GM19099 (cell line): ENCODE results near the gene ACTRT2.

ENCODE experiments used
- POLR2A ChIP-seq: IDR thresholded peaks from 3 replicates; pipeline ENCODE4 v1.6.1; 2011; ENCODE audit warnings: low read depth; ENCODE audit not compliant: insufficient read length; ENCODE audit errors: extremely low read depth

The ACTRT2 gene

DNA sequence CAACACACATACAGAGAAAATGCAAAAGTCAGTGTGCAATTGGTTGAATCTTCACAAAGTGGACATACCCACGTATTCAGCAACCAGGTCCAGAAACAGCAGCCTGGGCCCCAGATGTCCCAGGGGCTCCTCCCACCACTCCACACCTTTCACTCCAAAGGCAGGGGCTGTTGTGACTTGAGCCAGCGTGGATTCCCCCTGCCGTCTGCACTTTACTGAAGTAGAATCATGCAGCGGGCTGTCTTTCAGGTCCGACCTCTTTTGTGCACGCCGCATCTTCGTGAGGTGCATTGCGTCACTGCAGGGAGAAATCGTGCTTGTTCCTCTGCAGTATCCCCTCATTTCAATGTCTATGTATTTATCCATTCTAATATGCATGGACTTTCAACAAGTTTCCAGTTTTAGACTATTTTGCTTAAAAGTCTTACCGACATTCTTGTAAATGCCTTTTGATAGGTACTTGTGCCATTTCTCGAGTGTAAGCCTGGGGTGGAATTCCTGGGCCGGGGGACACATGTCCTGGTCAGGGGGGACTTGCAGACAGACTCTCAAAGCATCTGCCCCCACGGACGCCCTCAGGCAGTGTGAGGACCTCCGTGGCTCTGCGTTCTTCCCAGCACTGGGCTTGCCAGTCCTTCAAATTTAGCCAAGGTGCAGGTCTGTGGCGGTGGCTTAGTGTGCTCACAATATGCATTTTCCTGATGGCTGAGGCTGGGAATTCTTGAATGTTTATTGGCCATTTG lies 29.3 kb upstream of the ACTRT2 start:
- TF ChIP-seq POLR2A: no peak

DNA sequence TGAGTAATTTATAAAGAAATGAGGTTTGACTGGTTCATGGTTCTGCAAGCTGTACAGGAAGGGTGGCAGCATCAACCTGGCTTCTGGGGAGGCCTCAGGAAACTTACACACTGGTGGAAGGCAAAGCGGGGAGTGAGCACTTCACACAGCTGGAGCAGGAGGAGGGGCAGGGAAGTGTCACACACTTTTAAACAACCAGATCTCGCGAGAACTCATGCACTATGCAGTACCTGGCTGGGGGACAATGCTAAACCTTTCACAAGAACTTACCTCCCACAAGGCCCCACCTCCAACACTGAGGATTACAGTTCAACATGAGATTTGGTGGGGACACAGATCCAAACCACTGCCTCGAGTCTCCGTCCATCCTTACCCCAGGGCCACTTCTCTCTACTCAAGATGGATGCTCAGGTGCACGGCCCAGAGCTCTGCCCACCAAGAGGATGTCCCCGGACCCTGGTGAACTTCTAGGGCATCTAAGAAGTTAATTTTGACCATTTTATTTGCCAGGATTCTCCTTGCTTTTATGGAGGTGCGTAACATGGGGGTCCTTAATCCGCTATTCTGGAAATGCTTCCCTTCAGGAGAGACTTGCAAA lies 22.7 kb upstream of the ACTRT2 start:
- TF ChIP-seq POLR2A: no peak

DNA sequence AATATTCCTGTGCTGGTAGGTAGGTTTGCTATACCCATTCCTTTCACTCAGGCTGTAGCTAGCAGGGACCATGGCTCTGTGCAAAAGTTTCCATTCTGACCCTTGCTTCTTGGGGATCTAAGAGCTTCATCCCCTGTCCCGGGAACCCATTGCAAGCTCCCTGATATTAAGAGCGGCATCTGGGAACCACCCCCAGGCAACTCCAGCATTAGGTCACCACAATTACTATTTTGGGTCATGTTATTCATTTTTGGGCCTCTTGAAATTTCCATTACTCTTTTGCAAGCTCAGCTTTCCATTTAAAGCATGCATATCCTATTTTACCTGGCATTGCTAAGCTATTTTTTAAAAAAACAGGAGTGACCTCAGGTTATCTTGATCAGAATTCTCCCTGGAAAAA lies 22.1 kb upstream of the ACTRT2 start:
- no peak for TF ChIP-seq POLR2A

DNA sequence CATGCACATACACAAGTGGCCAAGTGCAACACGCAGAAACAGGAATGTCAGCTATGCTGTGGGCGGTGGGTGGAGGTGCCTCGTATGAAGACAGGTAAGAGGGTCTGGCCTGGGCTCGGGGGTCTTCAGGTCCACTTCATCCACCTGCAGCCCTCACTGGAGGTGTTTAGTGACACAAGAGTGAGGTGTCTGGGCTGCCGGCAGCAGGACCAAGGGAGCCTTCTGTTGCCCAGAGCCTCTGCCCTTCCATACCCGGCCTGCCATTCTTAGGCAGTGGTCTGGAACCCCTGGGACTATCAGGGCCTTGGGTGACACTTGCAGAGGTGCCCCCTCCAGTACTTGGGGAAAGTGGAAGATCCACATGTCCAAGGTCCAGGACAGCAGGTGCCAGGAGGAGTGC lies 21.7 kb upstream of the ACTRT2 start:
- TF ChIP-seq POLR2A: no peak

DNA sequence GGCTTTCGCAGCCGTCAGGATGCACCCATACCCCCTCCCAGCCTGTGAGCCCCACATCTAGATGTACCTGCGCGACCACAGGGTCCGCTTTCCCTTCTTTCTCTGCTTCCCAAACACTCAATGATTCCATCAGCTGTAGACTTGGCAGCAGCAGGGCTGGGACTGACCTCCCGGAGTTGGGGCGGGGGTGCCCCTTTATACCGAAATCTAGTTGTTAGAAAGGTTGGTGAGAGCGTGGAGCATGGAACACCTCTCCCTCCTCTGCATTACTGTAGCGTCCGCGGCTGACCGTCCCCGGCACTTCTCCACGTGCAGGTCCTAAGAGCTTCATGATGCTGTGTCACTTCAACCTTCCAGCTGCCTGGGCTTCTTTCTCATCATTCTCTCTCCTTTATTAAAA lies 21.1 kb upstream of the ACTRT2 start:
- TF ChIP-seq POLR2A: no peak

DNA sequence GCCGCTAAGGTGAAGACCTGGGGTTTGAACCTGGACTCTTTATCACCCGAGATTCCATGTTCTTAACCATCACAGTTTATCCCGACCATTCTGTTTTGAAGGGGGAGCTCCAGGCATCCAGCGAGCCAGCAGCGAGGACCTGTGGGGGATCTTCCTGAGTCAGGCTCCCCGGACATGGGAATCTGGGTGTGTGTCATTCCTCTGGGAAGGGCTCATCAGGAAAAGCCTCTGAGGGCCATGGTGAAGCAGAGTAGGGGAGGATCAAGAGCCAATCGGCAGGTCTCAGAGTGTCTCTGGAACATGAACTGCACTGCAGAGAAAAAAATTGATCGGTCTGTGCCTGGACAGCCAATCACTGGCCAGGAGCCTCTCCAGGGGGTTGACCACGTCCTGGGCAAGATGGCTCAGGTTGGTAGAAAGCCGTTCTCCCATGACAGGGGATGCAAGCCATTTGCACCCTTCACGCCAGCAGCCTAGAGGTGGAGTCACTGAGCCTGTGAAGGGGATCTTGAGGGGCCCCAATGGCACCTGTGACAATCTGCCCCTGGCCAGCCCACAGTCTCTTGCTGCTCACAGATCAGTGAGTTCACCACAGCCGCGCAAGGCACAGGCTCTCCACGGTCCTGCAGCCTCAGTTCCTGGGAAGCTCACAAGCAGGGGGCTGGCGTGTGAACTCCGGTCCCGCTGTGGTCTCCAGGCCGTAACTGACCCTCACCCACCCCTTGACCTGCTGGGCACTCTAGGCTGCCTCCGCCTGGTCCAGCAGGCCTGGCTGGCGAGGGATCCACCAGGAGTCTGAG lies 20.4 kb upstream of the ACTRT2 start:
- no peak for TF ChIP-seq POLR2A

DNA sequence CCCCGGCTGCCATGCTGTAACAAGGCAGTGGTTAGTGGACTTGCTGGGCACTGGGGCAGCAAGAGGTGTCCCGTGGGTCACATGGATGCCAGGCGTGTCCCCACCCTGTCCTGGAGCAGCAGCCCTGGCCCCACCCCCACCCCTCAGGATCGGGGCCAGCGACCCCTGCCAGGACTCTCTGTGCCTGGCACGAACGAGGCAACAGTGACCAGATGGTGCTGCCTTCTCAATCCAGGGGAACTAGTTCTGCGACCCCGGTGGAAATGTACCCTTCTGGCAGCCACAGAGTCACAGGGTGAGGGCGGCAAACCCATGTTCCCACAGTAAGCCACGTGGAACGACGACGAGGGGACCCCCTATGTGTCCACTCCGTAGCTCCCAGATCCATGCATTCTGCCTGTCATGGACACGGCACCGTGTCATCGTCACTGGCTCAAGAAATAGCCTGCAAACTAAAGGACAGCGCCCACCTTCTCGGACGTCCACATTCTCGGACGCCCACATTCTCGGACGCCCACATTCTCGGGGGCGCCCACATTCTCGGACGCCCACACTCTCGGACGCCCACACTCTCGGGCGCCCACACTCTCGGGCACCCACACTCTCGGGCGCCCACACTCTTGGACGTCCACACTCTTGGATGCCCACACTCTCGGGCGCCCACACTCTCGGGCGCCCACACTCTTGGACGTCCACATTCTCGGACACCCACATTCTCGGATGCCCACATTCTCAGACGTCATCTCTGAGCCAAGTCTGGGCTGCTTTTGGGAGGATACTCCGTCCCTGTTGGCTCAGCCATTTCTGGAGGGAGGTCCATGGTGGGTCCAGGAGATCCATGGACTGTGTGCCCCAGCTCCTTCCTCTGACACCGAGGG lies 19.6 kb upstream of the ACTRT2 start:
- no peak for TF ChIP-seq POLR2A

DNA sequence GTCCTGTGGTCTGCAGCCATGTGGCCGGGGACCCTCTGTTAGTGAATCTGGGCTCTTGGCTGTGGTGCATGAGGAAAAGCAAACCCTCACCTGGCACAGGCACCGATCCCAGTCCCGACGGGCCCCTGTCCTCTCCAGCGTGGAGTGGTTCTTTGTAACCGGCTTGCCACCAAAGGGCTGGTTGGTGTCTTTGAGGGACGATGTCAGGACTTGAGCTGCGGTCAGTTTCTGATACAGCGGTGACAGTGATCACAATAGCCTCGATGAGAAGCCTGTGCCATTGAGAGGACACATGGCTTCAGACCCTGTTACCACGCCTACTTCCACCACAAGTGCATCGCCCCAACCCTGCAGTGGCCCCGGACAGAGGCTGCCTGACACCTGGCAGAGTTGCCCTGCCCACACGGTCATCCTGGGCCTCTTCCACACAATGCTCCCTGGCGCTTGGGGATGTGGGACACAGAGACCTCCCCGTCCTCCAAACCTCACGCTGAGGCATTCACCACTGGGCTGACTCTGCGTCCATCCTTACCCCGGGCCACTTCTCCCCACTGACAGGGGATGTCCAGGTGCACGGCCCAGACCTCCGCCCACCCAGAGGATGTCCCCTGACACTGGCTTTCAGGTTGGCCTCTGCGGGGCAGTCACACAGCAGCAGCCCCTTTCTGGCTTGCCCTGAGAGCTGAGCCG lies 18.8 kb upstream of the ACTRT2 start:
- TF ChIP-seq POLR2A: no peak

DNA sequence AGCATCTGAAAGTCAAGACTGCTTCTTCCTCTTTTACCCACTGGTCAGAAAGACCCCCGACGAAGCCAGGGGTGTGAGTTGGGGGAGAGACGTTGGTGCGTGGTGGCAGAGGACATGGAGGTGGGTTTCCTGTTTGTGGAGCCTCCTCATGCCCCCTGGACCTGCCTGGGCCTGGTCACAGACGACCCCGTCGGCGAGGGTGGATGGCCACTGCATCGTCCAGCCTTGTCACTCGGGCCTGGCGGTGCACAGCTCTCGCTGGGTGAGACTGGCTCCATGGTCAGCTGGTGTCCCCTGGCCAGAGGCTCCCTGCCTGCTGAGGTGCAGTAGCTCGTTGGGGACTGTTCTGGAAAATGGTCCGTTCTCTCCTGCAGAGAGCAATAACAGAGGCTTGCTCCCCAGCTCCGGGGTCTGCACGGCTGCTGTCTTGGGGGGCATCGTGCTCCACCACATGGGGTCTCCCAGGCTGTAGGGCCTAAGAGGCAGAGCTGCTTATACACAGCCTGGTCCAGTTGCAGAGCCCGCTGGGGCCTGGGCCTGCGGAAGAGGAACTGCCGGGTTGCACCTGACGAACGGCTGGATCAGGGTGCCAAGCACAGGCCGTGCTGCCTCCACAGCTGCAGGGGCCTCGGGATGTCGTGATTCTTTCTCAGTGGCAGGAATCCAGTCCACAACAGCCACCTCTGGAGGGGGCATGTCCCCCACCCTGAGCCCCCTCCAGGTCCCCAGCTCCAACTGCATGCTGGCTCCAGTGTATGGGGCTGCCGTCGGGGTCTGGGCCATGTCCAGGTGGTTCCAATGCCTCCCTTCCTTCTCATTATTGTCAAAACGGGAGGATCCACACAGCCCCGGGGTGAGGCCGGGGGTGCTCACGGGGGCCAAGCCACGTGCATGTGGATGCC lies 18.0 kb upstream of the ACTRT2 start:
- no peak for TF ChIP-seq POLR2A

DNA sequence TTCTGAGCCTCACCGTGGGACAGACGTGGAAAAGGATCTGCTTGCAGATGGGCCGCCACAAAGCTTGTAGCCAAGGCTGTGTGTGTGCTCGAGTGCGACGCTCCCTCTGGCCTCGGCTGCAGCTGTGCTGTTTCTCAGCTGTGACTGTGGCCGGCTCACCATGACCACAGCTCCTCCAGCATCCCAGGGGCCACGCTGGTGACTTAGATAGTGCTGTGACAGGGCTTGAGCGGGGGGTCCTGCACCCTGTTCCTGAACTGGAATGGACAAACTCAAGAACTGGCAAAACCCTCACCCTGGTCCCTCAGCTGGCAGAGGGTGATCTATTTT lies 17.4 kb upstream of the ACTRT2 start:
- no peak for TF ChIP-seq POLR2A

DNA sequence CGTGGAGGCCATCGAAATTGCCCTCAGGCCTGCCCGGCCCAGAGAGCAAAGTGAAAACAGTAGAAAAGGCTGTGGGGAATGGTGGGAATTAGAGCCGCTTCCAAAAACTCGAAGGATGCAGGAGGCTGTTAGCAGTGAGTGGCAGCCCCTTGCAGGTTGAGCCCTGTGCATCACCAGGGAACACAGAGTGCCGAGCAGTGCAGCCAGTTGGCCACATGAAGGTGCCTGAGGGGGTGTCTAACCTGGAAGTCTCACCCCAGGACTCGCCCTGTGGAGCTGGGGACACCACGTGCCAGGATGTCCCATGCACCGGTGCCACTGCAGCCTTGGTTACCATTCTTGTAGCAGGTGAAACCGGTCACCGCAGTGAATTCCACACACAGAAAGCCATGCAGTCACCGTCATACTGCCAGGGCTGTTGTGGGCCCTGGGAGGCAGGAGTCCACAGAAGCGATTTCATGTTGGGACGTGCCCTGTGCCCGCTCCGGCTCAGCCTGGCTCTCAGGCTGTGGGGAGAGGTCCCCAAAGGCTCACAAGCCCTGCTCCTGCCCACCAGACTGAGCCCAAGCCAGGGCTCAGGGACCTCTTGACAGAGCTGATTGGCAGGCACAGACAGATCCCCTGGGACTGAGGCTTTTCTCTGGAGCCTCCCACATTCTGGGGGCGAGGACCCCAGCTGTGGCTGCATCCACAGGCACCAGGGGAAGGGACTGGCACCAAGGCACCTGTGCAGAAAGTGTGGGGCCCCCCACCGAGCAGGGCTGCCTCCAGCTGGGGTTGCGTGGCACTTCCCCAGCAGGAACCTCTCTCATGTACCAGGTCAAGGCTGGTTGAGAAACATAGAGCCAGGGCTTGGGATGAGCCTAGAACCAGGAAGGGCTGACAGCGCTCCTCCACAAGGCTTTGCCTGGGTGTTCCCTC lies 16.7 kb upstream of the ACTRT2 start:
- no peak for TF ChIP-seq POLR2A

DNA sequence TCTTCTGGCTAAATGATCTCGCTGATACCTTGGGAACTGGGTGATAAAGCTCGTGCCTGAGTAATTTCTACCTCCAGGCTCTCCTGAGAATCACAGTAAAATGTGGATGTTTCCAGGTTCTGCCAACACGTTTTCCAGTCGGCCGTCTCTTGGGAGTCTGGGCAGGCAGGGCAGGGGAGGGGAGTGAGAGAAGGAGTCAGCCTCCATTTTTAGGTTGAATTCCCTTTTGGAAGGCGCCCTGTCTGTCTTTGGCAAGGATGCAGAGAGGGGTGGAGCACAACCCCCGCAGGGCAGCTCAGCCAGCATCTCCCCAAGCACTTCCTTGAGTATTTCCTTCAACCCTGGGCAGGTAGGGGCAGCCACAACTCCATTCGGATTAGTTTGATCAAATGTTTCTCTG lies 15.5 kb upstream of the ACTRT2 start:
- no peak for TF ChIP-seq POLR2A
